MM.1S (cell line): ENCODE data around the gene PNPLA3.

Source experiments
- DNase-seq: peaks from one replicate; pipeline ENCODE4 v3.0.0-alpha.2; 2015
- H2AFZ ChIP-seq: fragments of 300-600 bp; sonication (generic); 2 replicates; pipeline ENCODE4 v1.6.0; 2016; ENCODE audit warnings: antibody characterized with exemption, low read length
- H3F3A ChIP-seq: fragments of 300-600 bp; sonication (generic); 2 replicates; pipeline ENCODE4 v1.6.1; 2016; ENCODE audit warnings: mild to moderate bottlenecking, antibody characterized with exemption, low read length, moderate library complexity, mixed read lengths; ENCODE audit not compliant: insufficient read depth
- H3K27ac ChIP-seq: fragments of 300-600 bp; sonication (generic); 2 replicates; pipeline ENCODE4 v1.5.1; 2016; ENCODE audit warnings: mild to moderate bottlenecking, low read length
- H3K27me3 ChIP-seq: fragments of 300-600 bp; sonication (generic); replicated peaks from 2 replicates; pipeline ENCODE4 v1.6.0; 2016; ENCODE audit warnings: low read length; ENCODE audit not compliant: insufficient read depth
- H3K36me3 ChIP-seq: fragments of 300-600 bp; sonication (generic); replicated peaks from 2 replicates; pipeline ENCODE4 v1.6.1; 2016; ENCODE audit warnings: mild to moderate bottlenecking, low read length, mixed read lengths; ENCODE audit not compliant: insufficient read depth
- H3K4me1 ChIP-seq: fragments of 300-600 bp; sonication (generic); 2 replicates; pipeline ENCODE4 v1.6.1; 2016; ENCODE audit warnings: low read length, mixed read lengths
- H3K4me2 ChIP-seq: fragments of 300-600 bp; sonication (generic); 2 replicates; pipeline ENCODE4 v1.6.0; 2016; ENCODE audit warnings: low read depth, low read length
- H3K4me3 ChIP-seq: fragments of 300-600 bp; sonication (generic); 2 replicates; pipeline ENCODE4 v1.5.1; 2016; ENCODE audit warnings: low read length, mixed read lengths
- H3K79me2 ChIP-seq: fragments of 300-600 bp; sonication (generic); 2 replicates; pipeline ENCODE4 v1.6.1; 2016; ENCODE audit warnings: mixed run types, low read length, mixed read lengths
- H3K9ac ChIP-seq: fragments of 300-600 bp; sonication (generic); 2 replicates; pipeline ENCODE4 v1.6.1; 2016; ENCODE audit warnings: low read length, mixed read lengths
- H3K9me2 ChIP-seq: fragments of 300-600 bp; sonication (generic); replicated peaks from 2 replicates; pipeline ENCODE4 v1.6.1; 2016; ENCODE audit warnings: mild to moderate bottlenecking, low read length, mixed read lengths; ENCODE audit not compliant: insufficient read depth
- H3K9me3 ChIP-seq: fragments of 300-600 bp; sonication (generic); replicated peaks from 2 replicates; pipeline ENCODE4 v1.6.1; 2016; ENCODE audit warnings: mild to moderate bottlenecking, low read length, mixed read lengths; ENCODE audit not compliant: insufficient read depth
- H4K20me1 ChIP-seq: fragments of 300-600 bp; sonication (generic); 2 replicates; pipeline ENCODE4 v1.6.1; 2016; ENCODE audit warnings: mild to moderate bottlenecking, low read length, moderate library complexity, mixed read lengths; ENCODE audit not compliant: insufficient read depth
- CTCF ChIP-seq: fragments of 300-600 bp; sonication (generic); IDR thresholded peaks from 2 replicates; pipeline ENCODE4 v1.5.1; 2016; ENCODE audit warnings: antibody characterized with exemption, low read length, mixed read lengths
- EZH2 ChIP-seq: fragments of 300-600 bp; sonication (generic); optimal IDR thresholded peaks from 2 replicates; pipeline ENCODE3; 2017; ENCODE audit warnings: low read depth, mild to moderate bottlenecking, antibody characterized with exemption, low read length, mixed read lengths
- EZH2phosphoT487 ChIP-seq: fragments of 300-600 bp; sonication (generic); IDR thresholded peaks from 2 replicates; pipeline ENCODE4 v1.6.1; 2018; ENCODE audit warnings: antibody characterized with exemption, low read length

Gene PNPLA3

DNA sequence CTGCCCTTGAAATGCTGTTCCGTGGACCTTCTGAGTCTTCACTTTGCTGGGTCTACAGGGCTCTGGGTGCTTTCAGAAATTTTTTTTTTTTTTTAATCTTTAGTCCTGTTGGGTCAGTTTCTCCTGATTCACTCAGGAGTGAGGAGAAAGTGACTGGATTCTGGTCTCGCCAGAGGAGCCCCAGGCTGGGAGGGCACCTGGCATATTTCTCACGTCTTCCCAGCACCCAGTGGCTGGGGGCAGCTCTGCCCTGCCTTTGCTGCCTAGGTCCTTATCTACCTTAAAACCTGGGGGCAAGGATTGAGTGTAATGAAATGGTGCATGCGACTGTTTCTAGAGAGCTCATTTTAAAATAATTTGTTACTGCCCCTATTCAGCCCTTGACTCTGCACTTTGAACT, 55.0 kb downstream of the PNPLA3 start:
- Histone ChIP-seq H3K4me3 (no peak overlapping the region), H2AFZ (no peak overlapping the region), H3K27ac (no peak overlapping the region), H3K27me3 (no peaks in the 10 kb centered on the region), H4K20me1 (no peaks in the 10 kb centered on the region), H3K9me2 (no peaks in the 10 kb centered on the region), H3K4me2 (no peak overlapping the region), H3K36me3 (0 out of 2 replicates have a peak, but pooled peaks cover 4% of the 10 kb centered on the region), H3K79me2 (no peaks in the 10 kb centered on the region), H3K9ac (no peak overlapping the region), H3K9me3 (no peaks in the 10 kb centered on the region), H3K4me1 (no peaks in the 10 kb centered on the region), H3F3A (no peaks in the 10 kb centered on the region)
- no peak for DNase-seq
- TF ChIP-seq EZH2 (no peak), EZH2phosphoT487 (no peak), CTCF (no peak)

GRCh38 chr22:43980579-43980978, 57.0 kb downstream of the PNPLA3 start:
- Histone ChIP-seq H3K9me3 (no peaks in the 10 kb centered on the region), H3K9ac (no peak overlapping the region), H3K4me1 (no peaks in the 10 kb centered on the region), H3K27ac (no peak overlapping the region), H3K79me2 (no peaks in the 10 kb centered on the region), H4K20me1 (no peaks in the 10 kb centered on the region), H3K27me3 (no peaks in the 10 kb centered on the region), H3F3A (no peaks in the 10 kb centered on the region), H3K4me2 (no peak overlapping the region), H3K4me3 (no peak overlapping the region), H2AFZ (no peak overlapping the region), H3K9me2 (no peaks in the 10 kb centered on the region), H3K36me3 (0 out of 2 replicates have a peak, but pooled peaks cover 4% of the 10 kb centered on the region)
- TF ChIP-seq CTCF: no peak
- TF ChIP-seq EZH2: no peak
- no peak for TF ChIP-seq EZH2phosphoT487
- DNase-seq: no peak

GRCh38 chr22:43980996-43981395, 57.4 kb downstream of the PNPLA3 start:
- no peak for TF ChIP-seq CTCF
- TF ChIP-seq EZH2: no peak
- TF ChIP-seq EZH2phosphoT487: no peak
- Histone ChIP-seq H3K36me3 (0 out of 2 replicates have a peak, but pooled peaks cover 3% of the 10 kb centered on the region), H3F3A (no peaks in the 10 kb centered on the region), H4K20me1 (no peaks in the 10 kb centered on the region), H2AFZ (no peak overlapping the region), H3K9ac (no peak overlapping the region), H3K4me3 (no peak overlapping the region), H3K4me1 (no peaks in the 10 kb centered on the region), H3K9me3 (no peaks in the 10 kb centered on the region), H3K27ac (no peak overlapping the region), H3K9me2 (no peaks in the 10 kb centered on the region), H3K79me2 (no peaks in the 10 kb centered on the region), H3K27me3 (no peaks in the 10 kb centered on the region), H3K4me2 (no peak overlapping the region)
- DNase-seq: no peak
